ENCODE measurements around the gene GARRE1.
"Not testable (repeated sequence)": the region's sequence is repeated elsewhere in the genome, so short reads cannot be mapped to it uniquely, and the experiment has no call there.

GARRE1 gene

DNA sequence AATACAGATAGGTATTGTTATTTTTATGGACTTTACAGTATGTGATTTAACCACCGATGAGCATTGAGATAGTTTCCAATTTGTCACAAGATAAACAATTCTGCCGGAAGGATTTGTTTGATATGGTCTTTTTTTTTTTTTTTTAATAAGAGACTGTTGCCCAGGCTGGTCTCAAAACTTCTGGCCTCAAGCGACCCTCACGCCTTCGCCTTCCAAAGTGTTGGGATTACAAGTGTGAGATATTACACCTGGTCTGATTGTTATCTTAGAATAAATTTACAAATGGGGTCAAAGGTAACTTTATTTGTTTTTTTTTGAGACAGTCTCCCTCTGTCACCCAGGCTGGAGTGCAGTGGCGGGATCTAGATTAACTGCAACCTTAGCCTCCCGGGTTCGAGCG lies 1.2 kb downstream of the GARRE1 start:
- in situ Hi-C loops (cut with HindIII; ENCODE audit: low sequenced_read_pairs) = no loop called here

DNA sequence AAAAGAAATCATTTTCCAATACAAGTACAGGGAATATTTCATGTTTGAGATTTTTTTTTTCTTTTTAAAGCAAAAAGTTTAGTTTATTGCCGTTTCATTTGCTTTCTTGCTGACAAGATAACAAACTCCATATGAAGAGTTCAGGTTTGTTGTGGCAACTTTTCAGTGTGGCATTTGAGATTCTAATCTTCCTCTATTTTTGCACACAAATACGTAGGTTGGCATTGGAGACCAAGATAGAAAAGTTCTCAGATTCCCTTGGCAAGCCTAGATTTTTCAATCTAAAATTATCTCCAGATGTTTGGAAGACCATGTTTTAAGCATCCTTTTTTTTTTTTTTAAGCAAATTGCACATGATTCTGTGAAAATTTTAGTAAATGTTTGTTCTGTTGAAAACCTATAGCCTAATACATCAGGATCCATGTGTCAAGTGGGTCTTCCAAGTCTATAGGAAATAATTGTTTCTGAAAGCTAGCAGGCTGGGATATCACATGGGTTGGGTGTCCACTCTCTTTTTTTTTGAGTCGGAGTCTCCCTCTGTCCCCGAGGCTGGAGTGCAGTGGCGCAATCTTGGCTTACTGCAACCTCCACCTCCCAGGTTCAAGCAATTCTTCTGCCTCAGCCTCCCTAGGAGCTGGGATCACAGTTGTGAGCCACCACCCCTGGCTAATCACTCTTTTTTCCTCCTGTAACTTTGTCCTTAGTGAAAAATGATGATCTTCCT lies 2.6 kb downstream of the GARRE1 start:
- in situ Hi-C loops (cut with HindIII; ENCODE audit: low sequenced_read_pairs) = no loop called here

DNA sequence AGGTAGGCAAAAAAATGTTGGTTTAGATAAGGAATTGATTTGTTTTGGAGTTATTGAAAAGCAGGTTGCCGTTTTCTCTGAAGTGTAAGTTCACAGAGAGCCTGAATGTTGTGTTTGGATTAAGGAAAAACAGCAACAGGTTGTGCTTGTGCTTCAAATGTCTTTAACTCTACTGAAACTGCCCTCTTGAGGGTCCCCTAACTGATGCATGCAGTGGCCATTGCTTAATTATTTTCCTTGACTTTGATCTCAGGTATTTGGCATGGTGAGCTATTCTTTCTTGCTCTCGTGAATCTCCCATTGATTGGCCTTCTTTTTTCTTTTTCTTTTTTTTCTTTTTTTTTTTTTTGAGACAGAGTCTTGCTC lies 3.2 kb downstream of the GARRE1 start:
- in situ Hi-C loops (cut with HindIII; ENCODE audit: low sequenced_read_pairs) = no loop called here

DNA sequence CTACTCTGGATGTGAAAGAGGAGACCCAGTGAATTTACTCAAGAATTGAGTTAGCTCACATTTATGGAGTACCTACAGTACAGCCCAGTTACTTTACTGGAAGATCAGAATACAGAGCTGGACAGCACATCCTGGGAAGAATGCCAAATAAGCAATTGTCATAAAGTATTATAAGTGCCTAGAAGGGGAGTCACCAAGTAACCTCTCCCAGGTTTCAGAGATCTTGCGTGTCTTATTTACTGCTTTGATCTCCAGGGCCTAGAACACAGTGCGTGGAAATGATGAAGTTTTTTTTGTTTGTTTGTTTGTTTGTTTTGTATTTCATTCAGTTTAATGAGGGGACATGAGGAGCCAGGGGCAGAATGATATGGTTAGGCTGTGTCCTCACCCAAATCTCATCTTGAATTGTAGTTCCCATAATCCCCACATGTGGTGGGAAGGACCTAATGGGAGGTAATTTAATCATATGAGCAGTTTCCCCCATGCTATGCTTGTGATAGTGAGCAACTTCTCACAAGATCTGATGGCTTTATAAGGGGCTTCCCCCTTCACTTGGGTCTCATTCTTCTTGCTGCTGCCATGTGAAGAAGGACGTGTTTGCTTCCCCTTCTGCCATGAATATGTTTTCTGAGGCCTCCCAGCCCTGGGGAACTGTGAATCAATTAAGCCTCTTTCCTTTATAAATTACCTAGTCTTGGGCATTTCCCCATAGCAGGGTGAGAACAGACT lies 5.2 kb downstream of the GARRE1 start:
- in situ Hi-C loops (cut with HindIII; ENCODE audit: low sequenced_read_pairs) = no loop called here

DNA sequence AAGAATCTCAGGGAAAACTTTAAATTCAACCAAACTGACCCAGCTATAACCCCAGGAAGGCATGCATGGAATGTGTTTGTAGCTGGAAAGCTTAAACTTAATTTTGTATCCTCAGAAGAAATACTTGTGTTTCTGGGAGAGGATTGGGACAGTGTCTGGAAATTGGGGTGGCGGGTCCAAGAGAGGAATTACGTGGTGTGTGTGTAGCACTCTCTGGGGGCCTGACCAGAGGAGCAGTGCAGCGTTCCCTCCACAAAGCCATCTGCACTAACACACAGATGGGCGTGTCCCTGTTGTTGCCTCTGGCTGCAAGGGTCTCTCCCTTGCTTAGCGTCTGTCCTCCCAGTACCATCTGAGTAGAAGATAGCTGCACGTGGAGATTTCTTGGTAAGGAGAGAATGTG lies 6.4 kb downstream of the GARRE1 start:
- in situ Hi-C loops (cut with HindIII; ENCODE audit: low sequenced_read_pairs) = no loop called here

DNA sequence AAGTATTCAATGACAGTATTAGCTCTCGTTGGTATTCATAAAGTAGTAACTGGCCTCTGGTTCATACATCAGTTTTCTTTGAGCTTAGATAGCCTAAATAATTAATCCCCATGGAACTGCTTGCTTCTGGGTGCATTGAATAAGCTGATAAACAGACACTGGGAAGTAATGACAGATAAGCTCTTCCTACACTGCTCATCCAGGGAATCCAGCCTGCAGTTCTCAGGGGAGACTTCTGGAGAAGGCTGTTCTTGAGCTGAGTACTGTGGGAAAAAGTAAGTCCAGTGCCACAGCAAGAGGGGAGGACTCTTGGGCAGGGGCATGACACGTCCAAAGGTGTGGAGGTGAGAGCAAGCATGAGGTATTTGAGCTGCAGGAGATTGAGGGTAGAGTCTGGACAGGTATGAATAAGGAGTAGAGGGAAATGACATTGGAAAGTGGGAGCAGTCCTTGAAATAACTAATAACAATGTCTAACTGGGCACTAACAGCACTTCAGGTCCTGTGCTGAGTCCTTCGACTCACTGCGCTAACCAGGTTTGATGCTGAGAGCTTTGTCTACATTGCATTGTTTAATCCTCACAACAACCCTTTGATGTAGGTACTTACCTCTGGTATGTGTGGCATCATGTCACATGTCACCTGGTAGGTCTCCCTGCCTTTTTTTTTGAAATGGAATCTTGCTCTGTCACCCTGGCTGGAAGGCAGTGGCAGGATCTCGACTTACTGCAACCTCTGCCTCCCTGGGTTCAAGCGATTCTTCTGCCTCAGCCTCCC lies 7.2 kb downstream of the GARRE1 start:
- in situ Hi-C loops (cut with HindIII; ENCODE audit: low sequenced_read_pairs) = no loop called here

DNA sequence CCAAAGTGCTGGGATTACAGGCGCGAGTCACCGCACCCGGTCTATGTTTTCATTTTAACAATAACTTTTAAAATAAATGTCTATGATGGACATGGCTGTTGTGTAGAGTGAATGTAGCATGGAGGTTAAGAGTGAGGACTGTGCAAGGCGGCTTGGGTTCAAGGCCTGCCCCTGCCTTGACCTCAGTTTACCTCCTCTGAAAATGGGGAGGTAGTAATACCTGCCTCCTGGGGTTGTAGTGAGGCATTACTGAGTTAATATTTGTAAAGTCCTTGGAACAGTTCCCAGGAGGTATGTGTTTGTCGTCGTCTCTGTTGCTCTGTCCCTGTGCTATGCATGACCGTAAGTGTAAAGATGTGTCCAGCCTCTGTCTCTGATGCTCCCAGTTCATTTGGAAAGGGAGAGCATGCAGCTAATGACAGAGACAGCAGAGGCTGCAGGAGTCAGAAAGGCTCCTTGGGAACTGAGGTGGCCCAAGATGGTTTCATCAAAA lies 9.4 kb downstream of the GARRE1 start:
- in situ Hi-C loops (cut with HindIII; ENCODE audit: low sequenced_read_pairs) = no loop called here

DNA sequence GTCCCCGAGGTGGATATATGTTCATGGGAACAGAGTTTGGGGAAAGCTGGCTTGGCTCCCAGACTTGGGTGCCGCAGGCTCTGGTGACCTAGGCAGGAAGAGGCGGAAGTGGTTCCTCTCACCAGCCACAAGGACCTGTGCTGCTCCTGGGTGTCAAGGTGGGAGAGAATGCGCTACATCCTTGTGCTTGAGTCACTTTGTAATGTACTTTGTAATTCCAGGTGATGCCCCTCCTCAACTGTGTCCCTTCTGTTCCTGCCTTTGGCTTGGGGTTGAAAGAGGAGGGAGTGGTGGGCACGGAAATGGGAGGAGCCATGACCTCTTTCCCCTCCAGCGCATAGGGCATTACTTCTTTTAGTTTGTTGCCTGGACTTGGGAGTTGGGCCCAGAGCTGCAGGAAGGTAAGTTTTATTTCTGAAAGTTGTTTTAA lies 10.9 kb downstream of the GARRE1 start:
- in situ Hi-C loops (cut with HindIII; ENCODE audit: low sequenced_read_pairs) = no loop called here

DNA sequence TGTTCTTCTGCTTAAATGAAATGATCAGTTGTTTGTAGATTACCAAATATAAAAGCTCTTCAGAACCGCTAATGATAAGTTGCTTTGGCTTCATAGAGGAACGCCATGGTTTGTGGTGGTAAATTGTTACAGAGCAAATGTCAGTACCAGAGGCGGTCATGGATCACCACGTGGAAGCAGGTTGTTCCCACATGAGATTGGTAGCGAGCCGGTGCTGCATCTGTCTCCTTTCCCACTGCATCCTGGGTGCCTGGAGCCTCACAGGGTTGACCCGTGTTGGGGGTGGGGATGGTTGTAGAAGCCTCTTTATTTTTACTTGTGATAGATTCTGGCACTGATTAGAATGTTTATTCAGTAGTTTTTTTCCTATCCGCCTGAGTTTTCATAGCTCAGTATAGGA lies 14.7 kb downstream of the GARRE1 start:
- in situ Hi-C loops (cut with HindIII; ENCODE audit: low sequenced_read_pairs) = no loop called here

DNA sequence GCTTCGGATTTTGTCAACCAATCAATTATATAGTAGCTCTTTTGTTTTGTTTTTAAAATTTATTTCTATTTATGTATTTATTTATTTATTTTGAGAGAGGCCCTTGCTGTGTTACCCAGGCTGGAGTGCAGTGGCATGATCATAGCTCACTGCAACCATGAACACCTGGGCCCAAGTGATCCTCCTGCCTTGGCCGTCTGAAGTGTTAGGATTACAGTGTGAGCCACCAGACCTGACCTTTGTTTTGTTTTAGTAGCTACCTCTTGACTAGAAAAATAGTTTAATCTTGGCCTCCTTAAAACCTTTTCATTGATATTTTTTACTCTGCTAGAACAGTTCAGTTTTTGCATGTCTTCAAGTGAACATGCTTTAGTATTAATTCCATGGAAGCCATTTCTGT lies 15.1 kb downstream of the GARRE1 start:
- in situ Hi-C loops (cut with HindIII; ENCODE audit: low sequenced_read_pairs) = no loop called here

DNA sequence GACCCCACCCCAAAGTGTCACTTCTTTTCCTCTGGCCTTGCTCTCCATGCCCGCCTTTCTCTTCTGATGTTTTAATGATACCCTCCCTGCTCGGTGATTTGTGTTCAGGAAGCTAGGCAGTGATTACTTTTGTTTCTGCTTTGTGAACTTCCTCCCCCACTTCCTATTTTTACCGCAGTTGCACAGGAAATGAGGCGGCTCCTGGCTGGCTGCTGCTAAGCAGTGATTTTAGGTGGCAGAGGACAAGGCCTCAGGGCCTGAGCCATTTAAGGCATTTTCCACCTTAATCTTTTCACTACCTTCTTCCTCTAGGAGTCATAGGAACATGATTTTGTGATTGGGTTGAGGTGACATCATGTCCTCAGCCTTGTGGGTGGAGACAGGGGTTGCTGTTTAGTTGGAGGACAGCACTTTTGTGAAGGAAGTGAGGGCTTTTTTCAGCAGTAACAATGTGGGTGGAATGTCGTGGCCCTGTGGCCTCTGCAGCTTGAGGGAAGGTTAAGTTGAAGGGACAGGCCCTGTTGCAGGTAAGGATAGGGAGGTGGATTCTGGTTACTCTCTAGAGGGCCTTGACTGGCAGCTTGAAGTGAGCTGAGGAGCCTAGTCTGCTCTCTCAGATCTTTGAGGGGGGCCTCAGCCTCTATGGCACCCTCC lies 15.7 kb downstream of the GARRE1 start:
- in situ Hi-C loops (cut with HindIII; ENCODE audit: low sequenced_read_pairs) = no loop called here

DNA sequence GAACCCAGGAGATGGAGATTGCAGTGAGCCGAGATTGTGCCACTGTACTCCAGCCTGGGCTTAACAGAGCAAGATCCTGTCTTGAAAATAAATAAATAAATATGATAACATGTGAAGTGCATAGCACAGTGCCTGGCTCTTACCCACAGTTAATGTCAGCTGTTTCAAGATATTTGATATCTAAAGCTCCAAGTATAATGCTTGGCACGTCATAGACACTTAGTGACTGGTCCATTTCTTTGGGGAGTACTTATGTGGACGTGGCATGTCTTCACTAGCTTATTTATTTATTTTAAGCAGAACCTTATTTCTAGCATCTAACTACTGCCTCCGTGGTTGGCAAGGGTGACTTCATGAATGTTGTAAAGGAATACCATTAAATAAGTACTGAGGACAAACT lies 18.8 kb downstream of the GARRE1 start:
- in situ Hi-C loops (cut with HindIII; ENCODE audit: low sequenced_read_pairs) = no loop called here

DNA sequence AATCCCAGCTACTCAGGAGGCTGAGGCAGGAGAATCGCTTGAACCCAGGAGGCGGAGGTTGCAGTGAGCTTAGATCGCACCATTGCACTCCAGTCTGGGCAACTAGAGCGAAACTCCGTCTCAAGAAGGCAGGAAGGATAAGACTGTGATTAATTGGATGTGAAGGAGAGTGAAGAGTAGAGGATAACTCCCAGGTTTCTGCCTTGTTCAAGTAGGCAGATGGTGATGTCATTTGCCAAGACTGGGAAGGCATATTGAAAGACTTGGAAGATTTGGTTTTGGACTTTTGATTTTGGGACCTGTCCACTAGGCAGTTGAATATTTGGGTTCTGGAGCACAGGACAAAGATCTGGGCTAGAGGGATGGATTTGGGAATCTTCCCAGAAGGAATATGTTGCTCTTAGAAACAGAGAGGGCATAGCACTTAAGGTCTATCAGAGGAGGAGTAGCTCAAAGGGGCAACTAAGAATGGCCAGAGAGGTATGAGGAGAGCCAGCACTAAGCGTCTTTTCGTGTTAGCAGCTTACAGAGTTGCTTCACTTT lies 20.0 kb downstream of the GARRE1 start:
- in situ Hi-C loops (cut with HindIII; ENCODE audit: low sequenced_read_pairs) = no loop called here

DNA sequence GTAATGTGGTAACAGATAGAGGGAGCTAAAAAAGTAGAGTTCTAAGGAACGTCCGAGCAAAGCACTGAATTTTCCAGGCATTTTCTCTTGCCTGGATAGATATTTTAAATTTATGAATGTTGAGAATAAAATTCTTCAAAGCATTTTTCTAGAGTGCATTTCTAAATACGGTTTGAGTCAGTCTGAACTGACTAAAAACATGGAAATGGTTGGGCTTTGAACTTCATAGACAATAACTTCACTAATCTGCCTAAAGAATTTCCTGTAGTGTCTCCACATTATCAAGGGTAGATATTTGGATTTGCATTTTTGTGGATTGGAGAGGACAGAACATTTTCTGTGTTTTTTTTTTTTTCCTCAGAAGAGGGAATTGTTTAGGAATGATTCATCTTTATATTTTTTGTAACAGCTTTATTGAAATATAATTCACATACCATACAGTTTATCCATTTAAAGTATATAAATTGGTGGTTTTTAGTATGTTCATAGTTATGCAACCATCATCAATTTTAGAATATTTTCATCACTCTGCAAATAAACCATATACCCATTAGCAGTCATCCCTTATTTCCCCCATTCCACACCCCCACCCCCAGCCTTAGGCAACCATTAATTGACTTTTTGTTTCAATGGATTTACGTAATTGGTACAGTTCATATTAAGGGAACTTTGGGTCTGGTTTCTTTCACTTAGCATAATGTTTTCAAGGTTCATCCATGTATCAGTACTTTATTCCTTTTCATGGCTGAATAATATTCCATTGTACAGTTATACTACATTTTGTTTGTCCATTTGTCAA lies 20.7 kb downstream of the GARRE1 start:
- in situ Hi-C loops (cut with HindIII; ENCODE audit: low sequenced_read_pairs) = no loop called here

DNA sequence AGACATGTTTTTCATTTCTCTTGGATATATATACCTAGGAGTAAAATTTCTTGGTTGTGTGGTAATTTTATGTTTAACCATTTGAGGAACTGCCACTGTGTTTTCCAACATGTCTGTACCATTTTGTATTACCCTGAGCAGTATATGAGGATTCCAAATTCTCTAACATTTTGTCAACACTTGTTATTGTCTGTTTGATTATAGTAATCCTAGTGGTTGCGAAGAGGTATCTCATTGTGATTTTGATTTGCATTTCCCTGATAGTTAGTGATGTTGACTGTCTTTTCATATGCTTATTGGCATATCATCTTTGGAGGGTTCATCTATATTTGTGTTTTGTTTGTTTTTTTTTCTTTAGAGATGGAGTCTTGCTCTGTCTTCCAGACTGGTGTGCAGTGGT lies 21.4 kb downstream of the GARRE1 start:
- in situ Hi-C loops (cut with HindIII; ENCODE audit: low sequenced_read_pairs) = no loop called here

DNA sequence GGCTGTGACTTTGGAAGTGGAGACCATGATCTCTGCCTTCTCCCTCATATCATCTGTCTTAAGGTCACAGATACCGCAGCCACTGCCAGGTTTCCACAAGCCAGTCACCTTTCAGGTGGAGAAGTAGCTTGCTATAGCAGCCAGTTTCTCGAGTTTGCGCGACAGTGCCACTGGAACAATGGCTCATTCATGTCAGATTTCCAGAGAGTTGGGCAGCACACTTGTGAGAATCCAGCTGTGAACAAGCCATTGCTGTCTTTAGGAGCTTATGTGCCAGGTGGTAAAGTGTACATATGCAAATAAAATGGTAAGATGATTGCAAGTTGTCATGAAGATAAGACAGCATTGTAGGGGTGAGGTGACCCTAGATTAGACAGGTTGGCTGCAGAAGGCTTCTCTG lies 22.3 kb downstream of the GARRE1 start:
- in situ Hi-C loops (cut with HindIII; ENCODE audit: low sequenced_read_pairs) = no loop called here

DNA sequence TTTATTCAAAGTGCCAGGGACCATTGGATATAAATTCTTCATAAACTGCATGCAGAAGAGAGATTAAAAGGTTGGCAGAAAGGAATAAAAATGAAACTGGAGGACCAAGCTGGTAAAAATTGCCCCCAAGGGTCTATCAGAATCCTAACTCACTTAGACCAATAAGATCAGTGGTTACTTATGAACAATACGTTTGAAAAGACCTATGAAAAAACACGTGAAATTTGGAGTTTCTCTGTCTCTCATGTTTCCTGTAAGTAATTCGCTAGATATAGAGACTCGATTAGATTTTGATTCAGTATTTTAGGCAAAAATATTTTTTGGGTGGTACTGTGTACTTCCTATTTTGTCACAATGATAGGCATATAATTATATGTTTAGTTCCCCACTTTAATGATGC lies 22.9 kb downstream of the GARRE1 start:
- in situ Hi-C loops (cut with HindIII; ENCODE audit: low sequenced_read_pairs) = no loop called here

DNA sequence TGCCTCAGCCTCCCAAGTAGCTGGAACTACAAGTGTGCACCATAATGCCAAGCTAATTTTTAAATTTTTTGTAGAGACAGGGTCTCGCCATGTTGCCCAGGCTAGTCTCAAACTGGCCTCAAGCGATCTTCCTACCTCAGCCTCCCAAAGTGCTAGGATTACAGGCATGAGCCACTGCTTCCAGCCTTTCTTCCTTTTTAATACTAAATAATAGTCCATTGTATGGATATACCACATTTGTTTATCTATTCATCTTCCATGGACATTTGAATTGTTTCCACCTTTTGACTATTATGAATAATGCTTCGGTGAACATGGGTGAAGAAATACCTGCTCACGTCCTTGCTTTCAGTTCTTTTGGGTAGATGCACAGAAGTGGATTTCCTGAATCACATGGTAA lies 24.4 kb downstream of the GARRE1 start:
- in situ Hi-C loops (cut with HindIII; ENCODE audit: low sequenced_read_pairs) = no loop called here

DNA sequence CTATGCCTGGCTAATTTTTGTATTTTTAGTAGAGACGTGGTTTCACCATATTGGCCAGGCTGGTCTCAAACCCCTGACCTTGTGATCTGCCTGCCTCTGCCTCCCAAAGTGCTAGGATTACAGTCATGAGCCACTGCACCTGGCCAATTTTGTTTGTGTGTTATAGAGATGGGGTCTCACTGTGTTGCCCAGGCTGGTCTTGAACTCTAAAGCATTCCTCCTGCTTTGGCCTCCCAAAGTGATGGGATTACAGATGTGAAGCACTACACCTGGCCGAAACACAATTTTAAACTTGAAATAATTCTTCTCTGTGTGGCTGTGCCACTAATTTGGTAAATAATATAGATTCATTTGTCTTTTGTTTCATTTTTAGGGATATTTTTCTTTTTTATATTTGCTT lies 27.1 kb downstream of the GARRE1 start:
- in situ Hi-C loops (cut with HindIII; ENCODE audit: low sequenced_read_pairs) = not testable (repeated sequence)
